ENCODE data around the gene POLR3GL.

The POLR3GL gene

DNA sequence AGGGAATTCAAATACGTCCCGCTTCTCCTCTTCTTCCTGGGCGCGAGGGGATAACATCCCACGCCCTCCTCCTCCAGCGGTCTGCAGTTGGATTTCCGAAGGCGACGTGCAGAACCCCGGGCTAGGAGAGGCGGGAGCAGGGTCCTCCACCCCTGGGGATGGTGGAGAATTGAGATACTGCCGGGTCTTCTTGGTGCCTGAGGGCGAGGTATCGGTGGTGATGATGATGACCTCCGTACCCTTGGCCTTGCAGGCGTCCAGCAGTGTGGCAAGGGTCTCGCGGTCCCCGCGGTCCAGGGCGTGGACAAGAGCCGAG is 3.4 kb upstream of the POLR3GL start:
- H3K4me3 ChIP-seq (ENCODE audit: control insufficient read depth in 1 of 7, extremely low read depth in 1 of 7, insufficient read depth in 4 of 7, low read depth in 2 of 7, low read length in 6 of 7) = peak overlapping the region; percentile 71 to 95 (median 86)
- CTCF ChIA-PET = no interaction called here
- POLR2A ChIA-PET = no interaction called here
- H3K27me3 ChIP-seq (replicated peaks in 2 of 5; ENCODE audit: control insufficient read depth in 4 of 5, insufficient read depth in 5 of 5, low read length in 4 of 5) = peaks cover 0 to 3% (median 0%) of the 10 kb centered on the region in 5 experiments
- peaks cover 50 to 78% (median 73%) of the 10 kb centered on the region in 4 experiments for H3K4me1 ChIP-seq (ENCODE audit: control extremely low read depth in 1 of 4, control insufficient read depth in 4 of 4, insufficient read depth in 4 of 4, low read length in 3 of 4)
- H3K27ac ChIP-seq (ENCODE audit: insufficient read depth in 1 of 2, low read depth in 1 of 2, low read length in 2 of 2, poor library complexity in 1 of 2, severe bottlenecking in 2 of 2) = peak overlapping the region in 1 of 2 experiments; percentile 61
- no peaks in the 10 kb centered on the region for H3K36me3 ChIP-seq (ENCODE audit: control insufficient read depth in 4 of 4, insufficient read depth in 4 of 4, low read length in 3 of 4)
- WGBS (ENCODE audit: insufficient coverage) = 0% methylated on average over 5 of the region's 22 CpGs
- no peak for DNase-seq
- H3K9me3 ChIP-seq (ENCODE audit: control extremely low read depth in 1 of 5, control insufficient read depth in 4 of 5, insufficient read depth in 2 of 5, low read depth in 1 of 5, low read length in 4 of 5) = no peaks in the 10 kb centered on the region

- peaks cover 45 to 73% (median 68%) of the 10 kb centered on the region in 4 experiments for H3K4me1 ChIP-seq (ENCODE audit: control extremely low read depth in 1 of 4, control insufficient read depth in 4 of 4, insufficient read depth in 4 of 4, low read length in 3 of 4)
- peak overlapping the region; percentile 71 to 95 (median 86) for H3K4me3 ChIP-seq (ENCODE audit: control insufficient read depth in 1 of 7, extremely low read depth in 1 of 7, insufficient read depth in 4 of 7, low read depth in 2 of 7, low read length in 6 of 7)
- CTCF ChIA-PET = no interaction called here
- POLR2A ChIA-PET = no interaction called here
- peaks cover 0 to 3% (median 0%) of the 10 kb centered on the region in 5 experiments for H3K27me3 ChIP-seq (replicated peaks in 2 of 5; ENCODE audit: control insufficient read depth in 4 of 5, insufficient read depth in 5 of 5, low read length in 4 of 5)
- H3K9me3 ChIP-seq (ENCODE audit: control extremely low read depth in 1 of 5, control insufficient read depth in 4 of 5, insufficient read depth in 2 of 5, low read depth in 1 of 5, low read length in 4 of 5) = no peaks in the 10 kb centered on the region
- H3K36me3 ChIP-seq (ENCODE audit: control insufficient read depth in 4 of 4, insufficient read depth in 4 of 4, low read length in 3 of 4) = no peaks in the 10 kb centered on the region
- DNase-seq = peak in 2 of 3 donors; percentile 17 to 46
- H3K27ac ChIP-seq (ENCODE audit: insufficient read depth in 1 of 2, low read depth in 1 of 2, low read length in 2 of 2, poor library complexity in 1 of 2, severe bottlenecking in 2 of 2) = no peak overlapping the region
- 0% methylated on average over 37 of the region's 57 CpGs for WGBS (ENCODE audit: insufficient coverage)
Measured at GRCh38 chr1:145961425-145962156, 2.9 kb upstream of the POLR3GL start.

GRCh38 chr1:145962157-145963102 is 2.1 kb upstream of the POLR3GL start:
- POLR2A ChIA-PET = interaction anchor here (0.6 kb wide), 2 partner anchors 29 to 35 kb away, joined by 3 to 4 read pairs; partner anchors contain the start of gene RBM8A
- Histone ChIP-seq H3K27me3 (replicated peaks in 2 of 5; ENCODE audit: control insufficient read depth in 4 of 5, insufficient read depth in 5 of 5, low read length in 4 of 5) (peaks cover 0 to 3% (median 0%) of the 10 kb centered on the region in 5 experiments), H3K36me3 (ENCODE audit: control insufficient read depth in 4 of 4, insufficient read depth in 4 of 4, low read length in 3 of 4) (peaks cover 0 to 2% (median 0%) of the 10 kb centered on the region in 4 experiments), H3K27ac (ENCODE audit: insufficient read depth in 1 of 2, low read depth in 1 of 2, low read length in 2 of 2, poor library complexity in 1 of 2, severe bottlenecking in 2 of 2) (no peak overlapping the region), H3K9me3 (ENCODE audit: control extremely low read depth in 1 of 5, control insufficient read depth in 4 of 5, insufficient read depth in 2 of 5, low read depth in 1 of 5, low read length in 4 of 5) (peaks cover 0 to 2% (median 2%) of the 10 kb centered on the region in 5 experiments), H3K4me3 (ENCODE audit: control insufficient read depth in 1 of 7, extremely low read depth in 1 of 7, insufficient read depth in 4 of 7, low read depth in 2 of 7, low read length in 6 of 7) (peak overlapping the region in 6 of 7 experiments; percentile 73 to 95 (median 88)), H3K4me1 (ENCODE audit: control extremely low read depth in 1 of 4, control insufficient read depth in 4 of 4, insufficient read depth in 4 of 4, low read length in 3 of 4) (peaks cover 38 to 68% (median 61%) of the 10 kb centered on the region in 4 experiments)
- WGBS (ENCODE audit: insufficient coverage) = 12% methylated on average over 13 of the region's 36 CpGs
- CTCF ChIA-PET = interaction anchor here (1.0 to 3.7 kb wide), 2 partner anchors 8 to 15 kb away, joined by 3 to 47 read pairs; no protein-coding TSS in a partner anchor
- DNase-seq = peak in 2 of 3 donors; percentile 31 to 35

DNA sequence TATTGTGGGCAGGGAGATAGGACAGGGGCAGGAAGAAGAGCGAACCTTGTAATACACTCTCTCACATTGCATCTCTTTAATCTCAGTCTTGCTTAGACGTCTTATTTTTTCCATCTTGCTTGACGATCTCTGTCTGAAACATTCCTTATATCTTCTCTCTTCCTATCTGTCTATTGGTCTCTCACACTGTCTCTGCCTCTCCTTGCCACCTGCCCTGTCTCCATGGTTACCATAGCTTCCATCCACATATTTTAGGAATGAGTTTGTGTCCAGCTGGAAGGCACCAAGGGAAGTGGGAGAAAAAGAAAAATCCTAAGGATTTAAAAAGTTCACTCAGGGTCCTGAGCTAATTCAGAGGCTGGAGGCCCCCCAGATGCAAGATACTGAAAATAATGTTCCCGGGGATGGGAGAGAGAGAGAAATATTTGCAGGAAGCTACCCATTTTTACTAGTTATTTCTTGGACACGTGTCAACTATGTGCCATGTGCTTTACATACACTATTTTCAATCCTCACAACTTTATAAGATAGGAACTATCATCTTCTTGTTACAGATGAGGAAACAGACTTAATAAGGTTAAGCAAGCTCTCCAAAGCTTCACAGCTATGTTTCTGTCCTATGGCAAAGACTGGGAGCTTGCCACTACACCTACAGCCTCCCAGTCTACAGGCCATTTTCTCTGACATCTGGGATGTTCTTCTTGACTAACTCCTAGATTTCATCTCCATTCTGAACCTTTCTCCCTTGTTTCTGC is 1.0 kb upstream of the POLR3GL start:
- H3K4me1 ChIP-seq (ENCODE audit: control extremely low read depth in 1 of 4, control insufficient read depth in 4 of 4, insufficient read depth in 4 of 4, low read length in 3 of 4) = peaks cover 33 to 64% (median 56%) of the 10 kb centered on the region in 4 experiments
- ChIA-PET POLR2A (interaction anchor here (0.6 to 2.1 kb wide), 5 partner anchors 33 to 104 kb away, joined by 3 to 9 read pairs (median 4); partner anchors contain the start of genes PEX11B, PIAS3 and RBM8A), CTCF (interaction anchor here (0.8 to 3.7 kb wide), 9 partner anchors 9 to 116 kb away, joined by 3 to 47 read pairs (median 3); partner anchors contain the start of gene RBM8A)
- 69% methylated on average over 4 of the region's 5 CpGs for WGBS (ENCODE audit: insufficient coverage)
- peaks cover 0 to 4% (median 3%) of the 10 kb centered on the region in 5 experiments for H3K9me3 ChIP-seq (ENCODE audit: control extremely low read depth in 1 of 5, control insufficient read depth in 4 of 5, insufficient read depth in 2 of 5, low read depth in 1 of 5, low read length in 4 of 5)
- peak overlapping the region in 6 of 7 experiments; percentile 82 to 98 (median 96) for H3K4me3 ChIP-seq (ENCODE audit: control insufficient read depth in 1 of 7, extremely low read depth in 1 of 7, insufficient read depth in 4 of 7, low read depth in 2 of 7, low read length in 6 of 7)
- peaks cover 0 to 3% (median 0%) of the 10 kb centered on the region in 5 experiments for H3K27me3 ChIP-seq (replicated peaks in 2 of 5; ENCODE audit: control insufficient read depth in 4 of 5, insufficient read depth in 5 of 5, low read length in 4 of 5)
- DNase-seq = no peak
- H3K36me3 ChIP-seq (ENCODE audit: control insufficient read depth in 4 of 4, insufficient read depth in 4 of 4, low read length in 3 of 4) = peaks cover 0 to 4% (median 0%) of the 10 kb centered on the region in 4 experiments
- H3K27ac ChIP-seq (ENCODE audit: insufficient read depth in 1 of 2, low read depth in 1 of 2, low read length in 2 of 2, poor library complexity in 1 of 2, severe bottlenecking in 2 of 2) = peak overlapping the region in 1 of 2 experiments; percentile 93

GRCh38 chr1:145965119-145965744 is 742 bp downstream of the POLR3GL start:
- Histone ChIP-seq H3K27ac (ENCODE audit: insufficient read depth in 1 of 2, low read depth in 1 of 2, low read length in 2 of 2, poor library complexity in 1 of 2, severe bottlenecking in 2 of 2) (peak overlapping the region; percentile 68 to 93), H3K4me1 (ENCODE audit: control extremely low read depth in 1 of 4, control insufficient read depth in 4 of 4, insufficient read depth in 4 of 4, low read length in 3 of 4) (peaks cover 23 to 48% (median 39%) of the 10 kb centered on the region in 4 experiments), H3K36me3 (ENCODE audit: control insufficient read depth in 4 of 4, insufficient read depth in 4 of 4, low read length in 3 of 4) (peaks cover 0 to 4% (median 0%) of the 10 kb centered on the region in 4 experiments), H3K4me3 (ENCODE audit: control insufficient read depth in 1 of 7, extremely low read depth in 1 of 7, insufficient read depth in 4 of 7, low read depth in 2 of 7, low read length in 6 of 7) (peak overlapping the region in 6 of 7 experiments; percentile 82 to 98 (median 96)), H3K9me3 (ENCODE audit: control extremely low read depth in 1 of 5, control insufficient read depth in 4 of 5, insufficient read depth in 2 of 5, low read depth in 1 of 5, low read length in 4 of 5) (peaks cover 0 to 4% (median 3%) of the 10 kb centered on the region in 5 experiments), H3K27me3 (replicated peaks in 2 of 5; ENCODE audit: control insufficient read depth in 4 of 5, insufficient read depth in 5 of 5, low read length in 4 of 5) (peaks cover 0 to 3% (median 0%) of the 10 kb centered on the region in 5 experiments)
- ChIA-PET CTCF (interaction anchor here (0.9 to 3.7 kb wide), 8 partner anchors 12 to 57 kb away, joined by 3 to 47 read pairs (median 4); partner anchors contain the start of gene RBM8A), POLR2A (interaction anchor here (0.6 to 2.1 kb wide), 5 partner anchors 15 to 106 kb away, joined by 3 to 9 read pairs (median 4); partner anchors contain the start of genes PIAS3 and RBM8A)
- no CpG with 5 or more reads among the region's 5 CpGs for WGBS (ENCODE audit: insufficient coverage)
- DNase-seq = no peak

- H3K36me3 ChIP-seq (ENCODE audit: control insufficient read depth in 4 of 4, insufficient read depth in 4 of 4, low read length in 3 of 4) = peaks cover 0 to 4% (median 0%) of the 10 kb centered on the region in 4 experiments
- DNase-seq = no peak
- H3K27me3 ChIP-seq (replicated peaks in 2 of 5; ENCODE audit: control insufficient read depth in 4 of 5, insufficient read depth in 5 of 5, low read length in 4 of 5) = peaks cover 0 to 3% (median 0%) of the 10 kb centered on the region in 5 experiments
- no peak overlapping the region for H3K4me3 ChIP-seq (ENCODE audit: control insufficient read depth in 1 of 7, extremely low read depth in 1 of 7, insufficient read depth in 4 of 7, low read depth in 2 of 7, low read length in 6 of 7)
- ChIA-PET POLR2A (no interaction called here), CTCF (interaction anchor here (1.0 to 4.2 kb wide), 7 partner anchors 10 to 51 kb away, joined by 3 to 13 read pairs (median 4); partner anchors contain the start of genes LIX1L and RBM8A)
- H3K27ac ChIP-seq (ENCODE audit: insufficient read depth in 1 of 2, low read depth in 1 of 2, low read length in 2 of 2, poor library complexity in 1 of 2, severe bottlenecking in 2 of 2) = no peak overlapping the region
- peaks cover 18 to 28% (median 24%) of the 10 kb centered on the region in 4 experiments for H3K4me1 ChIP-seq (ENCODE audit: control extremely low read depth in 1 of 4, control insufficient read depth in 4 of 4, insufficient read depth in 4 of 4, low read length in 3 of 4)
- peaks cover 0 to 4% (median 3%) of the 10 kb centered on the region in 5 experiments for H3K9me3 ChIP-seq (ENCODE audit: control extremely low read depth in 1 of 5, control insufficient read depth in 4 of 5, insufficient read depth in 2 of 5, low read depth in 1 of 5, low read length in 4 of 5)
- 100% methylated on average over 1 of the region's 2 CpGs for WGBS (ENCODE audit: insufficient coverage)
Measured at GRCh38 chr1:145967288-145967687, 2.8 kb downstream of the POLR3GL start.

Measured in common myeloid progenitor, CD34-positive (primary cell).